Colon (tissue), 2 donors: Measurements from ENCODE around the gene PCDHA13.
"Not testable (repeated sequence)": the region's sequence is repeated elsewhere in the genome, so short reads cannot be mapped to it uniquely, and the experiment has no call there.

Experiments
- FAIRE-seq: peaks from 2 replicates; lab custom pipeline; 2012; peaks lifted over from hg19 to GRCh38; lab: Jason Lieb, UNC
- donor health status: control.
- donor health status: control.

The PCDHA13 gene

GRCh38 chr5:140868721-140869554 lies 13.0 kb upstream of the PCDHA13 start, which contains the start of gene PCDHA11:
TSS of gene PCDHA11 (plus strand) at chr5:140868957. CDS start at chr5:140869104, 147 bp downstream.
- FAIRE-seq: no peak

DNA sequence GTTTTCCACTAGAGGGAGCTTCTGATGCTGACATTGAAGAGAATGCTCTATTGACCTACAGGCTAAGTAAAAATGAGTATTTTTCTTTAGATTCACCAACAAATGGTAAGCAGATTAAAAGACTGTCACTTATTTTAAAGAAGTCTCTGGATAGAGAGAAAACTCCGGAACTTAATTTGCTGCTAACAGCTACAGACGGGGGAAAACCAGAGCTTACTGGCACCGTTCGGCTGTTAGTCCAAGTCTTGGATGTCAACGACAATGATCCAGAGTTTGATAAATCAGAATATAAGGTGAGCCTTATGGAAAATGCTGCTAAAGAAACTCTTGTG lies 12.4 kb upstream of the PCDHA13 start:
- no peak for FAIRE-seq

DNA sequence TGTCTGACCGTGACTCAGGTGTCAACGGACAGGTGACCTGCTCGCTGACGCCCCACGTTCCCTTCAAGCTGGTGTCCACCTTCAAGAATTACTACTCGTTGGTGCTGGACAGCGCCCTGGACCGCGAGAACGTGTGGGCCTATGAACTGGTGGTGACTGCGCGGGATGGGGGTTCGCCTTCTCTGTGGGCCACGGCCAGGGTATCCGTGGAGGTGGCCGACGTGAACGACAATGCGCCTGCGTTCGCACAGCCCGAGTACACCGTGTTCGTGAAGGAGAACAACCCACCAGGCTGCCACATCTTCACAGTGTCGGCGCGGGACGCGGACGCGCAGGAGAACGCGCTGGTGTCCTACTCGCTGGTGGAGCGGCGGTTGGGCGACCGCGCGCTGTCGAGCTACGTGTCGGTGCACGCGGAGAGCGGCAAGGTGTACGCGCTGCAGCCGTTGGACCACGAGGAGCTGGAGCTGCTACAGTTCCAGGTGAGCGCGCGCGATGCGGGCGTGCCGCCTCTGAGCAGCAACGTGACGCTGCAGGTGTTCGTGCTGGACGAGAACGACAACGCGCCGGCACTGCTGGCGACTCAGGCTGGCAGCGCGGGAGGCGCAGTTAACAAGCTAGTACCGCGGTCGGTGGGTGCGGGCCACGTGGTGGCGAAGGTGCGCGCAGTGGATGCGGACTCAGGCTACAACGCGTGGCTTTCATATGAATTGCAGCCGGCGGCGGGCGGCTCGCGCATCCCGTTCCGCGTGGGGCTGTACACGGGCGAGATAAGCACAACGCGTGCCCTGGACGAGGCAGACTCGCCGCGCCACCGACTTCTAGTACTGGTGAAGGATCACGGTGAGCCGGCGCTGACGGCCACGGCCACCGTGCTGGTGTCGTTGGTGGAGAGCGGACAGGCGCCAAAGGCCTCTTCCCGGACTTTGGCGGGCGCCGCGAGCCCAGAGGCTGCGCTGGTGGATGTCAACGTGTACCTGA lies 11.4 kb upstream of the PCDHA13 start:
- no peak for FAIRE-seq

DNA sequence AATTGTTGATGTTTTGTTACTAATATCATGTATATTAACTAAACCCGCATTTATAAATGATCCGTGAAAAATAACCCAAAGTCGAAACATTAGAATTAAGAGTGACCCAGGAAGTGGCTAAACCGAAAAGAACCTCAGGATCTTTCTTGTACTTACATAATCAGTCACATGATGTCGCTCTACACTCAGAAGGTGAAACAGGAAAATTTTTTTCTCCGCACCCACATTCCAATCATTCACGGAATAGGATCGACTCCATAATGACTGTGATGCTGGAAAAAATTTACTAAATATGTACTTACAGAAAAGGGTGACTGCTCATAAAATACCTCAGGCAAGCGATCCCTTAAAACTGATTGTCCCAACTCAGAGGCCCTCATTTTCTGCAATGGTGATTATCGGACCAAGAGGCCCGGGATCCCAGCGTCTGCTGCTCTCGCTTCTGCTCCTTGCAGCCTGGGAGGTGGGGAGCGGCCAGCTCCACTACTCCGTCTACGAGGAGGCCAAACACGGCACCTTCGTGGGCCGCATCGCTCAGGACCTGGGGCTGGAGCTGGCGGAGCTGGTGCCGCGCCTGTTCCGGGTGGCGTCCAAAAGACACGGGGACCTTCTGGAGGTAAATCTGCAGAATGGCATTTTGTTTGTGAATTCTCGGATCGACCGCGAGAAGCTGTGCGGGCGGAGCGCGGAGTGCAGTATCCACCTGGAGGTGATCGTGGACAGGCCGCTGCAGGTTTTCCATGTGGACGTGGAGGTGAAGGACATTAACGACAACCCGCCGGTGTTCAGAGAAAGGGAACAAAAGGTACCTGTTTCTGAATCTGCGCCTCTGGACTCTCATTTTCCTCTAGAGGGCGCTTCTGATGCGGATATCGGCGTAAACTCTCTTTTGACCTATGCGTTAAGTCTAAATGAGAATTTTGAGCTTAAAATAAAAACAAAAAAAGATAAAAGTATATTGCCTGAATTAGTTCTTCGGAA lies 6.5 kb upstream of the PCDHA13 start, which contains the start of gene PCDHA12:
Gene PCDHA12 (plus strand): TSS at position 224 of the 981 bp plus-strand sequence. CDS start 165 bp downstream, at position 389.
- FAIRE-seq: no peak

- not testable (repeated sequence) for FAIRE-seq
Observed at GRCh38 chr5:140876541-140877261, 5.2 kb upstream of the PCDHA13 start.

GRCh38 chr5:140877262-140877581 lies 4.7 kb upstream of the PCDHA13 start:
- FAIRE-seq: no peak

DNA sequence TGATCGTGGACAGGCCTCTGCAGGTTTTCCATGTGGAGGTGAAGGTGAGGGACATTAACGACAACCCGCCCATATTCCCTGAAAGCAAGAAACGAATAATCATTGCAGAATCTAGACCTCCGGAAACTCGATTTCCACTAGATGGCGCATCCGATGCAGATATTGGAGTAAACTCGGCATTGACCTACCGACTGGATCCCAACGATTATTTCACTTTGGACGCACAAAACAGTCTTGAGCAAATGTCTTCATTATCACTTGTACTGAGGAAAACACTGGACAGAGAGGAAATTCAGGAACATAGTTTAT lies 621 bp downstream of the PCDHA13 start:
- no peak for FAIRE-seq

DNA sequence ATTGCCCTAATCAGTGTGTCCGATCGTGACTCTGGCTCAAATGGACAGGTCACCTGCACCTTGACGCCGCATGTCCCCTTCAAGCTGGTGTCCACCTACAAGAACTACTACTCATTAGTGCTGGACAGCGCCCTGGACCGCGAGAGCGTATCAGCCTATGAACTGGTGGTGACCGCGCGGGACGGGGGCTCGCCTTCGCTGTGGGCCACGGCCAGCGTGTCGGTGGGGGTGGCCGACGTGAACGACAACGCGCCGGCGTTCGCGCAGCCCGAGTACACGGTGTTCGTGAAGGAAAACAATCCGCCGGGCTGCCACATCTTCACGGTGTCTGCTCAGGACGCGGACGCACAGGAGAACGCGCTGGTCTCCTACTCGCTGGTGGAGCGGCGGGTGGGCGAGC lies 1.4 kb downstream of the PCDHA13 start:
- no peak for FAIRE-seq

DNA sequence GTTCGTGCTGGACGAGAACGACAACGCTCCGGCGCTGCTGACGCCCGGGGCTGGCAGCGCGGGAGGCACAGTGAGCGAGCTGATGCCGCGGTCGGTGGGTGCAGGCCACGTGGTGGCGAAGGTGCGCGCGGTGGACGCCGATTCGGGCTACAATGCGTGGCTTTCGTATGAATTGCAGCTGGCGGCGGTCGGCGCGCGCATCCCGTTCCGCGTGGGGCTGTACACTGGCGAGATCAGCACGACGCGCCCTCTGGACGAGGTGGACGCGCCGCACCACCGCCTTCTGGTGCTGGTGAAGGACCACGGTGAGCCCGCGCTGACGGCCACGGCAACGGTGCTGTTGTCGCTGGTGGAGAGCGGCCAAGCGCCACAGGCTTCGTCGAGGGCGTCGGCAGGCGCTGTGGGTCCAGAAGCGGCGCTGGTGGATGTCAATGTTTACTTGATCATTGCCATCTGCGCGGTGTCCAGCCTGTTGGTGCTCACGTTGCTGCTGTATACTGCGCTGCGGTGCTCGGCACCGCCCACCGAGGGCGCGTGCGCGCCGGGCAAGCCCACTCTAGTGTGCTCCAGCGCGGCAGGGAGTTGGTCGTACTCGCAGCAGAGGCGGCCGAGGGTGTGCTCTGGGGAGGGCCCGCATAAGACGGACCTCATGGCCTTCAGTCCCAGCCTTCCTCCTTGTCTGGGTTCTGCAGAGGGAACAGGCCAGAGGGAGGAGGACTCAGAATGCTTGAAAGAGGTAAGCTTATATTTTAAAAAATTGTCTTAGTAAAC lies 2.2 kb downstream of the PCDHA13 start:
- no peak for FAIRE-seq

- FAIRE-seq: no peak
Observed at GRCh38 chr5:140916325-140916724, 34.4 kb downstream of the PCDHA13 start.

DNA sequence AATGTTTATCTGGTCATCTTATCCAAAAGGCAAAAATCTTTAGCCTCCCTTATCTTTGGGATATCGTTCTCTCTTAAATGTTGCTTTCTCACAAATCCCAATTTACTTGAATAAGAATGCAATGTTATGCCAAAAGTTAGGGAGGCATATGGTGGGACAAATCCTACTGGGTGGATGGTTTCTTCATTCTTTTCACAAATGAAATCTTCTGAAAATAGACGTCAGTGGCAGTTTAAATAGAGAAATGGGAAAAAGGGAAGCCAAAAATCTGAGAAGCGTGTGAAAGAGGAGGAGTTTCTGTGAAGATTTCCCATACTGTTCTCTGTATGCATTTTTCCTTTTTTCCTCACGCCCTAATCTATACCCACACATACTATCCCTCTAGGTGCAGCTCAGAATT lies 41.7 kb downstream of the PCDHA13 start:
- FAIRE-seq: no peak

GRCh38 chr5:140925806-140926442 lies 44.0 kb downstream of the PCDHA13 start, which contains the start of gene PCDHAC1:
TSS of gene PCDHAC1 (plus strand) at chr5:140926299. CDS start at chr5:140926893, 594 bp downstream.
- FAIRE-seq: no peak

DNA sequence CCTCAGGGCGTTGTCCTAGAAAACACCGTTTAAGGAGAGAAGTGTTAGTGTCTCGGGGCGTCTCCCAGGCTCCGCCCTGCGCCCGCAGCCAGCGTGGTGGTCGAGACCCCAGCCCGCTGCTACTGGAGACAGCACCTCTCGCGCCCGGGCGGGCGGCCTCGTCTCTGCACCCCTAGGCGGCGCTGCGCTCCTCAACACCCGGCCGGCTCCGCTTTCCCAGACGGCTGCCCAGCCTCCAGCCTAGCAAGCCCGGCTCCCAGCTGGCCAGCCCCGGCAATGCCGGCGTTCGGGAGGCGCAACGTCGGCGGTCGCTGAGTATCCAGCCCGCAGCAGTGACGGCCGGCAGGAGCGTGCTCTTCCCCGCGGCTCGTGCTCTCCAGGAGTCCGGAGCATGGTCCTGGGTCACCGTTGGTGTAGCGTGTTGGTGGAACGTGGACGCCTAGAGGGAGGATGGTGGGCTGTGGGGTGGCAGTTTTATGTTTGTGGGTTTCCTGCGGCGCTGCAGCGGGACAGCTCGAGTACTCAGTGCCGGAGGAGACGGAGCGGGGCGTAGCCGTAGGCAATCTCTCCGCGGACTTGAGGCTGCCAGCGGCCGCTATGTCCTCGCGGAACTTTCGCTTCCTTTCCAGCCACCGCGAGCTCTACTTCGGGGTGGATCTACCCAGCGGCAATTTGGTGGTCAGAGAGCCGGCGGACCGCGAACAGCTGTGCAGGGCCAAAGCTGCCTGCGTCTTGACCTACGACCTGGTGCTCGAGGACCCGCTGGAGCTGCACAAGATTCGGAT lies 44.7 kb downstream of the PCDHA13 start:
- no peak for FAIRE-seq

DNA sequence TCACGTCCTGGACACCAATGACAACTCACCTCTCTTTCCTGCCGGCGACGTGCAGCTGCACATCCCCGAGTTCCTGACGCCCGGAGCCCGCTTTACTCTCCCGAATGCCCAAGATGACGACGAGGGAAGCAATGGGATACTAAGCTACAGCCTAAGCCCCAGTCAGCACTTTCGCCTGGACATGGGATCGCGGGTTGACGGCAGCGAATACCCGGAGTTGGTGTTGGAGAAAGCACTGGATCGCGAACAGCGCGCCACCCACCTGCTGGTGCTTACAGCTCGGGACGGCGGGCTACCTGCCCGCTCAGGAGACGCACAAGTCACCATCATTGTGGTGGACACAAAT lies 45.3 kb downstream of the PCDHA13 start:
- no peak for FAIRE-seq
